GM18861 (cell line): Measurements from ENCODE around the gene AURKAIP1.
"Not testable (repeated sequence)": the region's sequence is repeated elsewhere in the genome, so short reads cannot be mapped to it uniquely, and the experiment has no call there.

Source experiments
- ATAC-seq: cut with Tn5 transposase; IDR thresholded peaks from one replicate; pipeline ENCODE4 v1.9.1; 2021; ENCODE audit not compliant: unreplicated experiment

AURKAIP1 gene

GRCh38 chr1:1406821-1407635, 32.0 kb upstream of the AURKAIP1 start, which contains the start of gene MRPL20:
TSS of gene MRPL20 (minus strand) at chr1:1407293. CDS start at chr1:1407217, 76 bp downstream.
- peak; percentile 71 for ATAC-seq

- no peak for ATAC-seq
These were observed 31.3 kb upstream of the AURKAIP1 start for GRCh38 chr1:1406101-1406820.

- ATAC-seq: no peak
These were observed 28.6 kb upstream of the AURKAIP1 start for GRCh38 chr1:1403653-1404052.

- not testable (repeated sequence) for ATAC-seq
These were observed 27.9 kb upstream of the AURKAIP1 start for GRCh38 chr1:1402901-1403392.

GRCh38 chr1:1402072-1402900, 27.3 kb upstream of the AURKAIP1 start:
- no peak for ATAC-seq

GRCh38 chr1:1401457-1402010, 26.5 kb upstream of the AURKAIP1 start:
- ATAC-seq: no peak

- ATAC-seq: no peak
These were observed 25.8 kb upstream of the AURKAIP1 start for GRCh38 chr1:1400576-1401456.

GRCh38 chr1:1399872-1400575, 25.0 kb upstream of the AURKAIP1 start:
- ATAC-seq: no peak

GRCh38 chr1:1399187-1399871, 24.3 kb upstream of the AURKAIP1 start, which contains the start of gene CCNL2:
TSS of gene CCNL2 (minus strand) at chr1:1399335. CDS start at chr1:1399306, 29 bp downstream.
- ATAC-seq: peak; percentile 87

- ATAC-seq: peak; percentile 11
These were observed 23.7 kb upstream of the AURKAIP1 start for GRCh38 chr1:1398677-1399186.

GRCh38 chr1:1397839-1398523, 23.0 kb upstream of the AURKAIP1 start:
- ATAC-seq: no peak

- no peak for ATAC-seq
These were observed 20.2 kb upstream of the AURKAIP1 start for GRCh38 chr1:1395166-1395565.

GRCh38 chr1:1394116-1394515, 19.1 kb upstream of the AURKAIP1 start:
- no peak for ATAC-seq

GRCh38 chr1:1393428-1393827, 18.4 kb upstream of the AURKAIP1 start:
- ATAC-seq: no peak

- no peak for ATAC-seq
These were observed 18.0 kb upstream of the AURKAIP1 start for GRCh38 chr1:1393014-1393413.

GRCh38 chr1:1391225-1391624, 16.2 kb upstream of the AURKAIP1 start:
- no peak for ATAC-seq

GRCh38 chr1:1390675-1391074, 15.7 kb upstream of the AURKAIP1 start:
- no peak for ATAC-seq

GRCh38 chr1:1388078-1388472, 13.1 kb upstream of the AURKAIP1 start:
- no peak for ATAC-seq
